Measurements from ENCODE around the gene AARS1.

Gene AARS1

GRCh38 chr16:70255574-70255973 lies 33.7 kb downstream of the AARS1 start:
- no peak for TF ChIP-seq CTCF (conservative IDR thresholded peaks at IDR 0.05; ENCODE audit: control insufficient read depth, insufficient read depth, low read depth, low read length)
- no peak overlapping the region for H3K4me3 ChIP-seq (ENCODE audit: control insufficient read depth, low read depth, low read length)
- no peak for DNase-seq (ENCODE audit: low read depth)

GRCh38 chr16:70254965-70255286 lies 34.4 kb downstream of the AARS1 start:
- DNase-seq (ENCODE audit: low read depth) = no peak
- no peak for TF ChIP-seq CTCF (conservative IDR thresholded peaks at IDR 0.05; ENCODE audit: control insufficient read depth, insufficient read depth, low read depth, low read length)
- H3K4me3 ChIP-seq (ENCODE audit: control insufficient read depth, low read depth, low read length) = no peak overlapping the region

GRCh38 chr16:70254180-70254964 lies 34.9 kb downstream of the AARS1 start:
- peak; percentile 18 for DNase-seq (ENCODE audit: low read depth)
- H3K4me3 ChIP-seq (ENCODE audit: control insufficient read depth, low read depth, low read length) = no peak overlapping the region
- TF ChIP-seq CTCF (conservative IDR thresholded peaks at IDR 0.05; ENCODE audit: control insufficient read depth, insufficient read depth, low read depth, low read length) = no peak

GRCh38 chr16:70253291-70254106 lies 35.8 kb downstream of the AARS1 start:
- peak; percentile 58 for DNase-seq (ENCODE audit: low read depth)
- no peak overlapping the region for H3K4me3 ChIP-seq (ENCODE audit: control insufficient read depth, low read depth, low read length)
- TF ChIP-seq CTCF (conservative IDR thresholded peaks at IDR 0.05; ENCODE audit: control insufficient read depth, insufficient read depth, low read depth, low read length) = peak; percentile 55

- TF ChIP-seq CTCF (conservative IDR thresholded peaks at IDR 0.05; ENCODE audit: control insufficient read depth, insufficient read depth, low read depth, low read length) = peak; percentile 49
- DNase-seq (ENCODE audit: low read depth) = peak; percentile 28
- H3K4me3 ChIP-seq (ENCODE audit: control insufficient read depth, low read depth, low read length) = no peak overlapping the region
These were observed 36.8 kb downstream of the AARS1 start for GRCh38 chr16:70252355-70252988.

- peak; percentile 89 for DNase-seq (ENCODE audit: low read depth)
- H3K4me3 ChIP-seq (ENCODE audit: control insufficient read depth, low read depth, low read length) = peak within 1 kb of the TSS; percentile 59
- TF ChIP-seq CTCF (conservative IDR thresholded peaks at IDR 0.05; ENCODE audit: control insufficient read depth, insufficient read depth, low read depth, low read length) = peak; percentile 76
These were observed 37.5 kb downstream of the AARS1 start, which contains the start of gene EXOSC6 for GRCh38 chr16:70251629-70252354. Gene EXOSC6, minus strand, starts transcription at chr16:70251940. Its CDS starts 40 bp downstream, at chr16:70251900.
